Measurements from ENCODE around the gene TMEM238L. TPM values are rescaled to one million over a fixed set of nuclear protein-coding genes. Genes with fewer than 3 reads are reported as not detected.

TMEM238L gene
- total and polyA plus RNA-seq, 12 donors = not detected

GRCh38 chr17:10797476-10798328 is 6.2 kb downstream of the TMEM238L start:
- H3K4me3 ChIP-seq = no peak overlapping the region
- H3K9me3 ChIP-seq = no peaks in the 10 kb centered on the region
- H3K27me3 ChIP-seq = no peaks in the 10 kb centered on the region
- H3K36me3 ChIP-seq = no peaks in the 10 kb centered on the region
- intact Hi-C loops (cut with DNase I) = no loop called here
- ATAC-seq (peak in 1 of 8 donors; percentile 29), DNase-seq (no peak)
- peaks cover 0 to 14% (median 9%) of the 10 kb centered on the region in 9 donors for H3K4me1 ChIP-seq
- 63 to 64% methylated on average over 11 of the region's 11 CpGs for WGBS, 2 donors
- TF ChIP-seq CTCF (IDR thresholded peaks at IDR 0.05) = no peak
- H3K27ac ChIP-seq = no peak overlapping the region

- intact Hi-C loops (cut with DNase I) = no loop called here
- no peak for TF ChIP-seq CTCF (IDR thresholded peaks at IDR 0.05)
These were observed 10.1 kb downstream of the TMEM238L start for GRCh38 chr17:10793816-10794215.

GRCh38 chr17:10793256-10793655 is 10.6 kb downstream of the TMEM238L start:
- DNase-seq = no peak
- Histone ChIP-seq H3K9me3 (no peaks in the 10 kb centered on the region), H3K27me3 (no peaks in the 10 kb centered on the region), H3K4me1 (peaks cover 0 to 21% (median 8%) of the 10 kb centered on the region in 9 donors), H3K4me3 (no peak overlapping the region), H3K27ac (no peak overlapping the region), H3K36me3 (no peaks in the 10 kb centered on the region)
- intact Hi-C loops (cut with DNase I) = no loop called here
- no peak for ATAC-seq
- no peak for TF ChIP-seq CTCF (IDR thresholded peaks at IDR 0.05)
- WGBS, 2 donors = 91 to 96% methylated on average over 7 of the region's 7 CpGs

More at GRCh38 chr17:10793816-10794215, 10.1 kb downstream of the TMEM238L start:
- WGBS, 2 donors = 54 to 58% methylated on average over 4 of the region's 4 CpGs
- Histone ChIP-seq H3K36me3 (no peaks in the 10 kb centered on the region), H3K9me3 (no peaks in the 10 kb centered on the region), H3K4me3 (no peak overlapping the region), H3K27me3 (no peaks in the 10 kb centered on the region), H3K27ac (no peak overlapping the region), H3K4me1 (peaks cover 0 to 25% (median 10%) of the 10 kb centered on the region in 9 donors)
- ATAC-seq (no peak), DNase-seq (no peak)

- no peaks in the 10 kb centered on the region for H3K9me3 ChIP-seq
- H3K36me3 ChIP-seq = no peaks in the 10 kb centered on the region
- no peak overlapping the region for H3K27ac ChIP-seq
- ATAC-seq (peak in 2 of 8 donors; percentile 27 to 50), DNase-seq (no peak)
- no peak overlapping the region for H3K4me3 ChIP-seq
- intact Hi-C loops (cut with DNase I) = no loop called here
- H3K4me1 ChIP-seq = peaks cover 0 to 13% (median 3%) of the 10 kb centered on the region in 9 donors
- no peaks in the 10 kb centered on the region for H3K27me3 ChIP-seq
- no peak for TF ChIP-seq CTCF (IDR thresholded peaks at IDR 0.05)
- WGBS, 2 donors = 80 to 83% methylated on average over 8 of the region's 8 CpGs
These were observed 11.7 kb downstream of the TMEM238L start for GRCh38 chr17:10792151-10792550.
